ENCODE measurements around the gene PLVAP. TPM values are rescaled to one million over a fixed set of nuclear protein-coding genes. Genes with fewer than 3 reads are reported as not detected.

The PLVAP gene
- total and polyA plus RNA-seq, 2 experiments from 2014 or later, result not detected

- Histone ChIP-seq H3K36me3 (ENCODE audit: insufficient read depth) (no peaks in the 10 kb centered on the region), H3K27me3 (ENCODE audit: insufficient read depth) (no peaks in the 10 kb centered on the region), H3K4me2 (peak overlapping the region; percentile 85), H3K79me2 (replicated peaks; ENCODE audit: insufficient read depth) (no peaks in the 10 kb centered on the region), H3F3A (replicated peaks; ENCODE audit: low read depth) (0 out of 2 replicates have a peak, but pooled peaks cover 7% of the 10 kb centered on the region), H3K27ac (ENCODE audit: low read depth) (peak overlapping the region; percentile 90), H2AFZ (peak overlapping the region; percentile 47; the same call in 1 of the 2 replicates), H3K4me1 (ENCODE audit: insufficient read depth) (peaks cover 17% of the 10 kb centered on the region), H4K20me1 (replicated peaks; ENCODE audit: insufficient read depth) (no peaks in the 10 kb centered on the region), H3K9me2 (ENCODE audit: insufficient read depth) (no peaks in the 10 kb centered on the region), H3K4me3 (peak overlapping the region; percentile 62)
- DNase-seq (ENCODE audit: low spot score) (peak; percentile 57), ATAC-seq (peak; percentile 58)
- H3K36me3 Mint-ChIP-seq (ENCODE audit: low read depth), result peaks cover 9% of the 10 kb centered on the region; the same call in 2 of the 3 replicates
- peaks cover 9% of the 10 kb centered on the region for H3K27me3 Mint-ChIP-seq (ENCODE audit: insufficient read depth, low read depth, poor library complexity)
- H3K4me1 Mint-ChIP-seq, result peaks cover 28% of the 10 kb centered on the region
- no peaks in the 10 kb centered on the region for H3K9me3 Mint-ChIP-seq
- H3K4me3 Mint-ChIP-seq, result peak overlapping the region; percentile 83
- H3K27ac Mint-ChIP-seq, result peak overlapping the region; percentile 95
- TF ChIP-seq EZH2phosphoT487 (IDR thresholded peaks at IDR 0.05; ENCODE audit: unreplicated experiment) (no peak), ZNF331 (CRISPR knock-in tag; IDR thresholded peaks at IDR 0.05; ENCODE audit: low read depth) (no peak), CREB1 (CRISPR knock-in tag; IDR thresholded peaks at IDR 0.05; ENCODE audit: low read depth) (no peak), ETS1 (IDR thresholded peaks at IDR 0.05) (no peak), REST (IDR thresholded peaks at IDR 0.05; ENCODE audit: unreplicated experiment) (no peak), JUNB (IDR thresholded peaks at IDR 0.05; ENCODE audit: unreplicated experiment) (no peak), STAT1 (IDR thresholded peaks at IDR 0.05; ENCODE audit: unreplicated experiment) (no peak), NANOG (IDR thresholded peaks at IDR 0.05; ENCODE audit: borderline replicate concordance) (no peak), ZNF114 (CRISPR knock-in tag; IDR thresholded peaks at IDR 0.05) (no peak), EZH2 (IDR thresholded peaks at IDR 0.05; ENCODE audit: low read depth, unreplicated experiment) (no peak), POLR2AphosphoS5 (IDR thresholded peaks at IDR 0.05; ENCODE audit: low read depth) (no peak)
- TF ChIP-seq, protein P1, sequence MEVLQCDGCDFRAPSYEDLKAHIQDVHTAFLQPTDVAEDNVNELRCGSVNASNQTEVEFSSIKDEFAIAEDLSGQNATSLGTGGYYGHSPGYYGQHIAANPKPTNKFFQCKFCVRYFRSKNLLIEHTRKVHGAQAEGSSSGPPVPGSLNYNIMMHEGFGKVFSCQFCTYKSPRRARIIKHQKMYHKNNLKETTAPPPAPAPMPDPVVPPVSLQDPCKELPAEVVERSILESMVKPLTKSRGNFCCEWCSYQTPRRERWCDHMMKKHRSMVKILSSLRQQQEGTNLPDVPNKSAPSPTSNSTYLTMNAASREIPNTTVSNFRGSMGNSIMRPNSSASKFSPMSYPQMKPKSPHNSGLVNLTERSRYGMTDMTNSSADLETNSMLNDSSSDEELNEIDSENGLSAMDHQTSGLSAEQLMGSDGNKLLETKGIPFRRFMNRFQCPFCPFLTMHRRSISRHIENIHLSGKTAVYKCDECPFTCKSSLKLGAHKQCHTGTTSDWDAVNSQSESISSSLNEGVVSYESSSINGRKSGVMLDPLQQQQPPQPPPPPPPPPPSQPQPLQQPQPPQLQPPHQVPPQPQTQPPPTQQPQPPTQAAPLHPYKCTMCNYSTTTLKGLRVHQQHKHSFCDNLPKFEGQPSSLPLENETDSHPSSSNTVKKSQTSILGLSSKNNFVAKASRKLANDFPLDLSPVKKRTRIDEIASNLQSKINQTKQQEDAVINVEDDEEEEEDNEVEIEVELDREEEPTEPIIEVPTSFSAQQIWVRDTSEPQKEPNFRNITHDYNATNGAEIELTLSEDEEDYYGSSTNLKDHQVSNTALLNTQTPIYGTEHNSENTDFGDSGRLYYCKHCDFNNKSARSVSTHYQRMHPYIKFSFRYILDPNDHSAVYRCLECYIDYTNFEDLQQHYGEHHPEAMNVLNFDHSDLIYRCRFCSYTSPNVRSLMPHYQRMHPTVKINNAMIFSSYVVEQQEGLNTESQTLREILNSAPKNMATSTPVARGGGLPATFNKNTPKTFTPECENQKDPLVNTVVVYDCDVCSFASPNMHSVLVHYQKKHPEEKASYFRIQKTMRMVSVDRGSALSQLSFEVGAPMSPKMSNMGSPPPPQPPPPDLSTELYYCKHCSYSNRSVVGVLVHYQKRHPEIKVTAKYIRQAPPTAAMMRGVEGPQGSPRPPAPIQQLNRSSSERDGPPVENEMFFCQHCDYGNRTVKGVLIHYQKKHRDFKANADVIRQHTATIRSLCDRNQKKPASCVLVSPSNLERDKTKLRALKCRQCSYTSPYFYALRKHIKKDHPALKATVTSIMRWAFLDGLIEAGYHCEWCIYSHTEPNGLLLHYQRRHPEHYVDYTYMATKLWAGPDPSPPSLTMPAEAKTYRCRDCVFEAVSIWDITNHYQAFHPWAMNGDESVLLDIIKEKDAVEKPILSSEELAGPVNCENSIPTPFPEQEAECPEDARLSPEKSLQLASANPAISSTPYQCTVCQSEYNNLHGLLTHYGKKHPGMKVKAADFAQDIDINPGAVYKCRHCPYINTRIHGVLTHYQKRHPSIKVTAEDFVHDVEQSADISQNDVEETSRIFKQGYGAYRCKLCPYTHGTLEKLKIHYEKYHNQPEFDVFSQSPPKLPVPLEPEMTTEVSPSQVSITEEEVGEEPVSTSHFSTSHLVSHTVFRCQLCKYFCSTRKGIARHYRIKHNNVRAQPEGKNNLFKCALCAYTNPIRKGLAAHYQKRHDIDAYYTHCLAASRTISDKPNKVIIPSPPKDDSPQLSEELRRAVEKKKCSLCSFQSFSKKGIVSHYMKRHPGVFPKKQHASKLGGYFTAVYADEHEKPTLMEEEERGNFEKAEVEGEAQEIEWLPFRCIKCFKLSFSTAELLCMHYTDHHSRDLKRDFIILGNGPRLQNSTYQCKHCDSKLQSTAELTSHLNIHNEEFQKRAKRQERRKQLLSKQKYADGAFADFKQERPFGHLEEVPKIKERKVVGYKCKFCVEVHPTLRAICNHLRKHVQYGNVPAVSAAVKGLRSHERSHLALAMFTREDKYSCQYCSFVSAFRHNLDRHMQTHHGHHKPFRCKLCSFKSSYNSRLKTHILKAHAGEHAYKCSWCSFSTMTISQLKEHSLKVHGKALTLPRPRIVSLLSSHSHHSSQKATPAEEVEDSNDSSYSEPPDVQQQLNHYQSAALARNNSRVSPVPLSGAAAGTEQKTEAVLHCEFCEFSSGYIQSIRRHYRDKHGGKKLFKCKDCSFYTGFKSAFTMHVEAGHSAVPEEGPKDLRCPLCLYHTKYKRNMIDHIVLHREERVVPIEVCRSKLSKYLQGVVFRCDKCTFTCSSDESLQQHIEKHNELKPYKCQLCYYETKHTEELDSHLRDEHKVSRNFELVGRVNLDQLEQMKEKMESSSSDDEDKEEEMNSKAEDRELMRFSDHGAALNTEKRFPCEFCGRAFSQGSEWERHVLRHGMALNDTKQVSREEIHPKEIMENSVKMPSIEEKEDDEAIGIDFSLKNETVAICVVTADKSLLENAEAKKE (CRISPR knock-in tag; IDR thresholded peaks at IDR 0.05), result no peak
- TF ChIP-seq, protein P2, sequence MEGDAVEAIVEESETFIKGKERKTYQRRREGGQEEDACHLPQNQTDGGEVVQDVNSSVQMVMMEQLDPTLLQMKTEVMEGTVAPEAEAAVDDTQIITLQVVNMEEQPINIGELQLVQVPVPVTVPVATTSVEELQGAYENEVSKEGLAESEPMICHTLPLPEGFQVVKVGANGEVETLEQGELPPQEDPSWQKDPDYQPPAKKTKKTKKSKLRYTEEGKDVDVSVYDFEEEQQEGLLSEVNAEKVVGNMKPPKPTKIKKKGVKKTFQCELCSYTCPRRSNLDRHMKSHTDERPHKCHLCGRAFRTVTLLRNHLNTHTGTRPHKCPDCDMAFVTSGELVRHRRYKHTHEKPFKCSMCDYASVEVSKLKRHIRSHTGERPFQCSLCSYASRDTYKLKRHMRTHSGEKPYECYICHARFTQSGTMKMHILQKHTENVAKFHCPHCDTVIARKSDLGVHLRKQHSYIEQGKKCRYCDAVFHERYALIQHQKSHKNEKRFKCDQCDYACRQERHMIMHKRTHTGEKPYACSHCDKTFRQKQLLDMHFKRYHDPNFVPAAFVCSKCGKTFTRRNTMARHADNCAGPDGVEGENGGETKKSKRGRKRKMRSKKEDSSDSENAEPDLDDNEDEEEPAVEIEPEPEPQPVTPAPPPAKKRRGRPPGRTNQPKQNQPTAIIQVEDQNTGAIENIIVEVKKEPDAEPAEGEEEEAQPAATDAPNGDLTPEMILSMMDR (conservative IDR thresholded peaks at IDR 0.05; ENCODE audit: low read depth in 2 of 2), result no peak
These were observed 26.9 kb upstream of the PLVAP start for GRCh38 chr19:17404015-17404414.
